SH-SY5Y (cell line): ENCODE results near the gene NEK7.

ENCODE experiments used
- GATA2 ChIP-seq: IDR thresholded peaks from 2 replicates; pipeline ENCODE4 v1.6.1; 2011; ENCODE audit warnings: mild to moderate bottlenecking, low read depth, low read length
- GATA3 ChIP-seq: IDR thresholded peaks from 2 replicates; pipeline ENCODE4 v1.6.1; 2011; ENCODE audit warnings: low read depth, mild to moderate bottlenecking, low read length, moderate library complexity

GRCh38 chr1:198264282-198264681, 107.5 kb downstream of the NEK7 start:
- no peak for TF ChIP-seq GATA3
- TF ChIP-seq GATA2: no peak
